GM19468 (cell line): ENCODE measurements around the gene VWF.

Experiments used
- ATAC-seq: cut with Tn5 transposase; IDR thresholded peaks from one replicate; pipeline ENCODE4 v1.9.1; 2021; ENCODE audit warnings: mild to moderate bottlenecking, moderate library complexity, moderate number of reproducible peaks; ENCODE audit not compliant: unreplicated experiment; ENCODE audit errors: extremely low read depth

The VWF gene

DNA sequence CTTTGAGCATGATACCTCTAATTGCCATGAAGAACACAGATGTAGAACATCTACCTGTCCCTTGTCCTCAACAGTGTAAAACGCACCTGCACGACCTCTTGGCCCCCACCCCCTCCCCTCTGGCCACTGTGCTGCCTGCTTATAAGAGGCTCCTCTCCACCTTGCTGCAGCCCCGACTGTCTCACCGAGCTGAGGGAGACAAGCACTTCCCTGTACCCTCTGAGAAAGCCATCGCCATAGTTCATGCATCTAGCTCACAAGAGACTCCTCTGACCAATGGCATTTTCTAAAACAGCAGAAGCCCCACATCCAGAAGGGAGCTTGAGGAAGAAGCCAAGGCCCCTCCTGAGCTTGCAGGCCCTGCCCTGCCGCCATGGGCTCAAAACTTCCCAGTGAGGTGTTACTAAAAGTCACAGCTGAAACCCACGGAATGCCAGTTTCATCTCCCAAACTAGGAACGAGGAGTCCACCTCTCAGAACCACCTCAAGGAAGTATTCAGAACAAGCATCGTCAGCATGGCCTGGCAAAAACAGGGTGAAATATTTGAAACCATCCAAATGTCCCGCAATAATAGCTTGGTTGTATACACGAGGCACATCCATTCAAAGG is 157.9 kb downstream of the VWF start:
- ATAC-seq = no peak

DNA sequence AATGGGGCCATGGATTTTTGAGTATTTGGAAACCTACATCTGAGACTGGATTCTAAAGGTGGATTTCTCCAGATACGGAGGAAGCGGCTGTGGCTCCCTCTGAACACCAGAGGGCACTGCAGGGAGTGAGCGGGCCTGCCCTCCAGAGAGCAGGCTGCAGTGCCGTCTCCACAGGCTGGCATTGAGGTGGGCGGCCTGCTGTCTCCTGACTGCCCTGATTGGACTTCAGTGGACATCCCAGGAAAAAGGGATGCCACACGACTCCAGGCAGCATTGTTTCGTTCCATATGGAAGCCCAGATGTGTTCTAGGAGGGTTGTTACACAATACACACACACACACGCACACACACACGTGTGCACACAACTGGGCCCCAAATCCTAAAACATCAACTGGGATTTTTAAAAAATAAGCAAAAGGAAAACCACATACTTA is 158.5 kb downstream of the VWF start:
- ATAC-seq = no peak

DNA sequence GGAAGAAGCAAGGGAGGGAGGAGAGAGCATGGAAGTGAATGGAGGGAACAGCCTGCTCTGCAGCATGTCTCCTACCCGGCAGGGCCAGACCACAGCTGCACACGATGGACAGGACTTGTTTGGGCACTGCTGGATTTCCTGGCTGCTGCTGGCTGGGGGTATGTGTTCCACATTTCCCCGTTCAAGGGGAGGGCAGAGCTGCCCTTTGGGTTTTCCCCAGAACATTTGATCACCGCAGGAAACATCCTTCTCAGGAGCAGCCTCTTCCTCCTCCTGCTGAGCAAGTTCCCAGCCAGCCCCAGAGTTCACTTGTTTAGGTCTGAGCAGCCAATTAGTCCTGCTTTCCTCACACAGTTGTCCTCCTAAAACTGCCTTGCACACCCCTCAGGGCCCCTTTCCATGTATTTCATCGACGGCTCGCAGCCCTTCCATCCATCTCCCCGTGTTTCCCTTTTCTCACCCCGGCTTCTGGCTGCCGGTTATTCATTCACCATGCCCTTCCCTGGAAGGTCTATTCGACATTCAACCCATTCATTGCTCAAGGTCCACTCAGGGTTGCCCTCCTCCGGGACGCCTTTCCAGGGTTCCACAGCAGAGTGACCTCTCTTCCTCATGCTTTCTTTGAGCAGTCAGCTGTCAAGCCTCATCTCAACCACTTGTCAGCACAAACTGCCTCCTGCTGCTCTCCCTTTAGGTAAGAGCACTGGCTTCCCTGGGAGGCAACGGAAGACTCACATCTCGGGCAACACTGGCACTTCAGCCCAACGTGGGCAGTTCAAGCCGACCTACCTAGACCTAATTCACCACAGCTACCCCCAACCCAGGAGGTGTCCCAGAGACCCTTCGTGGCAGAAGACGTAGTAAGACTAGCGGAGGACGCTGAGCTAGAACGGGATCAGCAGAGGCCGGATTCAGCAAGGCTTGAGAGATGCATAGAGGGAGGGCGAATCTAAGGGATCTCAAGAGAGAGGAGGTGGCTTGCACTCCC is 159.3 kb downstream of the VWF start:
- ATAC-seq = no peak

DNA sequence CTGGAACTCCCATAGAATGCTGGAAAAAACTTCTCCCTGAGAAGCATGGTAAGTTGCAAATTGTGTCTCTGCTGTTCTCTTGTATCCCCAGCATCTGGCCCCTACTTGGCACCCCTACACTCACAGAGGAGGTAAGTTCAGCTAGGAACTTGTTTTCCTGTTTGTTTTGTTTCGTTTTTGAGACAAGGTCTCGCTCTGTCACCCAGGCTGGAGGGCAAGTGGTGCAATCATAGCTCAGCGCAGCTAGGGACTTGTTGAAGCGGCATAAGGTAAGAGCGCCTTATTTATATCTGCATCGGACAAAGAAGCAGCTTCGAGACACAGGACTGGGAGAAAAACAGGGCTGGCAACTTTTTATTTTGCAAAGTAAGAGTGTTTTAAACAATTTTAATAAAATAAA is 161.0 kb downstream of the VWF start:
- ATAC-seq = no peak

DNA sequence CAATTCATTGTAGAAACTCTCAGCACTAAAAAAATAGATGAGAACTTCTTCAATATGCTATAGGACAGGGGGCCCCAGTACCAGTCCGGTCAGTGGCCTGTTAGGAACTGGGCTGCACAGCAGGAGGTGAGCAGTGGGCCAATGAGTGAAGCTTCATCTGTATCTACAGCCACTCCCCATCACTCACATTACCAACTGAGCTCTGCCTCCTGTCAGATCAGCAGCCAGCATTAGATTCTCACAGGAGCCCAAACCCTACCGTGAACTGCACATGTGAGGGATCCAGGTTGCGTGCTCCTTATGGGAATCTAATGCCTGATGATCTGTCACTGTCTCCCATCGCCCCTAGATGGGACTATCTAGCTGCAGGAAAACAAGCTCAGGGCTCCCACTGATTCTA is 163.7 kb downstream of the VWF start:
- ATAC-seq = no peak

DNA sequence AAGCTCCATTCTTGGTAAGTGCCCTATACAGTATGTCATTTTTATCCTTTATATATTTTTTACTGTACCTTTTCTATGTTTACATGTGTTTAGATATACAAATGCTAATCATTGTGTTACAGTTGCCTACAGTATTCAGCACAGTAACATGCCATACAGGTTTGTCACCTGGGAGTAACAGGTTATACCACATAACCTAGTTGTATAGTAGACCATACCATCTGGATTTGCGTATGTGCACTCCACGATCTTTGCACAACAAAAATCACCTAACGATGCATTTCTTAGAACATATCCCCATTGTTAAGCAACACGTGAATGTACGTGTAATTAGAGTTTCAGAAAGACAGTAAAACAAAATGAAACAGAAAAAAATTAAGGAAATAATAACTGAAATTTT is 167.5 kb downstream of the VWF start:
- no peak for ATAC-seq

DNA sequence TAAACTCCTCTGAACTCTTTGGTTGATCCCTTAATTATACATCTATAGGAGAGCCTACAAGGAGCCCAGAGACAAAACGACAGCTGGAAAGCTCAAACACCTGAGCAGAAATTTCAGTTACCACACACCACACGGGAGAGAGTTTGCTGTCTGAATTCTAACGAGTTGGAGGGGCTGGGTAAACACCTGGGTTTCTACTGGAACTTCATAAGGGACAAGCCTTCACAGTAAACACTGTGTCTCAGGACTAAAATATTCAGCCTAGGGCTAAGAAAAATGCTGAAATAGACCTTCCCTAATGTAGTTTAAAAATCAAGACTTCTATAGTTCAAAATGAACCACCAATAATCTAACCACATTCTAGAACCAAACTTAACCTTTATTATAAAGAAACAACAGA is 169.8 kb downstream of the VWF start:
- ATAC-seq = no peak

DNA sequence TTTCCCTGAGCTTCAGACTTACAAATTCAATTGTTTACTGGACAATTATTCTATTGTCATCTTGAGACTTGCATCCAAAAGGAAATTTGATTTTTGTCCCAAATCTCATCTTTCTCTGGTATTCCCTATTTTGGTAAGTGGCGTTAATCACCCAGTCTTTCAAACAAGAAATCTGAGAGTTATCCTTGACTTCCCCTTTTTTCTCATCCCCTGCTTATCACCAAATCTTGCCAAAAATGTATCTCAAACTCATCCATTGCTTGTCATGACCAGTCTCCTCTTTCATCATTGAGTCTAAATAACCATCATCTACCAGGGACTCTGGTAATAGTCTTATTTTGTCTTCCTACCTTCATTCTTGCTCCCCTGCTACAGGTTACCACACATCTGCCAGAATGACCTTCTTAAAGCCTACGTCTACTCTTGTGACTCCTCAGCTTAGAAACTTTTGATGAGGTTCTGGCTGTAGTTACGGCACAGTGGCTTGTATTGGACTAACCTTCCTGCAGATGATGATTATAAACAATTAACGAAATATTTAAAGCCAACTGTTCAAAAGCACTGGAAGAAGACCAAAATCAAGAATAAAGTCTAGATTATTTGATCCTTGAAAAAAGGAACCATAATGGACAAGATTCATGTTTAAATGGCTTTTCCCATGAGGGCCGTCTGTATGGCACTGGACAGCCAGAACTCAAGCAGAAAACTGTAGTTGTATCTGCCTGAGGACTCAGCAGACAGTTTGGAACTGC is 170.5 kb downstream of the VWF start:
- no peak for ATAC-seq

DNA sequence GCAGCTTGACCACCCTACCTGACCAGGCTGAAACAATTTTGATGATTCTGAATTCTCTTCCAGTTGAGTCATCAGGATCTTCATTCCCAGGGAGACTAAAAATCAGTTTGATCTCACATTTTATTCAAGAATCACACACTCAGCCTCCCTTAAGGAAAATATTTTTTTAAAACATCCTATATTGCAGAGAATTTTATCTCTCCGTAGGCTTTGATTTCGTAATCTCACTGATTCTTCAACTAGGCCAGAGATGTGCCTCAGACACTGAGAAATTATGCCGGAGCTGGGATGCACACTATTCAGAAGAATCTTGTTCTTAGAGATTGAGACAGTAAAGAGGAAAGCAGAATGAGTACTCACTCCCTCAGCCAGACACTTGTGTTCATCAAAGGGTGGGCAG is 172.4 kb downstream of the VWF start:
- ATAC-seq = no peak

DNA sequence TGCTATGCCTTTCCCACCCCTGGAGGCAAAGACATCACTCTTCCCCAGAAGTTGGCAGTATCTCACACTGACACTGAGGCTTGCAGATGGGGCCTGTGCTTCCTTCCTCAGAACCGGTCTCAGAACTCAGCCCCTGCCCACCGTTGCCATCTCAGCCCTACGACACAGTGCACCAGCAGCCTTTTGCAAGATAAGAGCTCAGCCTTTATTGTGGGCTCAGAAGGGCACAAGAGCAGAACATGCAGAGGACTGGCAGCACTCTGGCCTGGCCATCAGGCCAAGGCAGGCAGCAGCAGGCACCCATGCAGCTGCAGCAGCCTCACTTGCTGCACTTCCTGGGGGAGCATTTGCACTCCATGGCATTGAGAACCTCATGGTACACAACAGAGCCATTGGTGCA is 175.8 kb downstream of the VWF start:
- ATAC-seq = no peak

DNA sequence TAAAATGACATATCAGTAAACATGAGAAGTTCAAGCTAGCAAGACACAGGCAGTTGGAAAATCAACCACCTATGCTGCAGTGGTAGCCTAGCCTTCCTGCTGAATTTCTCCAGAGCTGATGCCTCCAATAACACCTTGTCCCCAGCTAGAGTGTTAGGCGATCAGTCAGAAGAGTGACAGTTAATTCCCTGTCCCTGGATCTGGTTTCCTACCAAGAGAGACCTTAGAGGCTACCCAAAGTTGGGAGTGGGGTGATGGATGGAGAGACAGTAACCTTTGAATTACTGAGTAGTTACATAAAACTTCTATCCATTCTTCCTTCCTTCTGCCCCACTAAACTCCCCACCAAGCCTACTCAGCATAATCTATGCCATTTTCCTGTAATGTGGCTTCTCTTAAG is 177.5 kb downstream of the VWF start:
- no peak for ATAC-seq

DNA sequence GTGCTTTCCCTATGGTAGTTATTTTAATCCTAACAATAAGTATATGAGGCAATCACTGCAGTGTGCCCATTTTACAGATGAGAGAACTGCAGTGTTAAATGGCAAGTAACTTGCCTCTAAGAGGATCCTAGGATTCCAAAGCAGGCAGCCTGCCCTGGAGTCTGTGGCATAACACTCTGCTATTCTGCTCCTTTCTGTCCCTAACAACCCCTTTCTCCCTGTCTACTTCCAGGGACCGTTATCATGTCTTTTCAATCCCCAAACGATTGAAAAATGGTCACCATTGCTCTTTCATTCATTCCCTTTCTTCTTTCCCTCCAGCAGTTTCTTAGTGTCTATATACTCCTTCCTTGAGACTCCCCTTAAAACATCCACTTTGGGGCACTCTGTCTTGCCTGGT is 178.1 kb downstream of the VWF start:
- ATAC-seq = no peak

DNA sequence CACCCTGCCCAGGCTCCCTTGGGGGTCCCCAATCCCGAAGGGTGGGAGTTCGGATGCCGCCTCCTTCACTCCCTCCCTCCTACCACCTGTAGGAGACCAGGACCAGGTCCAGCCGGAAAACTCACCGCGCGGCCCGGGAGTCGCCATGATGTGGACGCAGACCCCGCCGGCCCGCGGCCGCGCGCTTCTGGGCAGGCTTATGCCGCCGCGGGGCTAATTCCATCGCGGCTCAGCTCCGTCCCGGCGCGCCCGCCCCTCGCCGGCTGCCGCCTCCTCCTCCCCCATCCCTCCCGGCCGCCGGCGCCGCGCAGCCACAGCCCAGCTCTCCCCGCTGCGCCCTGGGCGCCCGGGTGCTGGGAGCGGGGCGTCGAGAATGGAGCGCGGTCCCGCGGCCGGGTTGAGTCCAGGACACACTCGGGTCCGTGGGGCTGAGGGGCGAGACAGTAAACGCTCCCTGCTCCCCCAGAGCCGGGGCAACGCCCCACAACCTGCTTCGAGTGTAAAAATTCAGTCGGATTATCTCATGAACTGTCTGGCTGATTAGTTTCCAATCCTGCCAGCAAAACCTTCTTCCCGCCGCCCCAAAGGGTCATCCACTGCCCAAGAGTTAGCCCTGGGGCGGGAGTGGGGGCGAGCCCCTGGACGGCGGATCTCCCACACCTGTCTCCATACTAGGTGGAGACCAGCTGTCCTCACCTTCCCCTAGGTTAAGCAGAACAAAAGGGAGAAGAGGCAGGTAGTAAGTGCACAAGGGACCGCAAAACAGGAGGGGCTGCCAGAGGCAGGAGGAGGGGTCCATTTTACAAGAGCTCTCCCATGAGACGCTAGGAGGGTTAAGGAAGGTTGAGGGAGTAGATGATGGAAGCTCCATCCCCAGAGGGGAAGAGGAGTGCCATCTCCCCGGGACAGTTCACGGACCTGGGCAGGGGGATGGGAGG is 179.1 kb downstream of the VWF start, which contains the start of gene ANO2:
TSS of gene ANO2 (minus strand) at position 189 of the 938 bp plus-strand sequence. CDS start at position 147, 42 bp downstream.
- ATAC-seq = no peak

DNA sequence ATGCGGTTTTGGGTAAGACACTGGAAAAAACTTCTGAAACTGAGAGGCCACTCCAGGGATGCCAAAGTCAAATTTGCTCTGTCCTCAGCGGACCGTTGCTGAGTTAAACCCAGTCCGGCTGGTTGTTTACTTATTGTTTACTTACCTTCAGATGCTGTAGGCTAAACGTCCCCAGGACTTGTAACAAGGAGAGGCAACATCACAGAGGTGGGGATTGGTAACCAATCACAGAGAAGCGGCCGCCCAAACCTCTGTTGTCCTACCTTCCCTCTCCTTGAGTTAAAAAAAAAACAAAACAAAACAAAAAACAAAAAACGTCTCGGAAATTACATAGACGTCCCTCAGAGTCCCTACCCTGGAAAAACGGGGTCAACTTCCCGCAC is 179.8 kb downstream of the VWF start:
- ATAC-seq = no peak

DNA sequence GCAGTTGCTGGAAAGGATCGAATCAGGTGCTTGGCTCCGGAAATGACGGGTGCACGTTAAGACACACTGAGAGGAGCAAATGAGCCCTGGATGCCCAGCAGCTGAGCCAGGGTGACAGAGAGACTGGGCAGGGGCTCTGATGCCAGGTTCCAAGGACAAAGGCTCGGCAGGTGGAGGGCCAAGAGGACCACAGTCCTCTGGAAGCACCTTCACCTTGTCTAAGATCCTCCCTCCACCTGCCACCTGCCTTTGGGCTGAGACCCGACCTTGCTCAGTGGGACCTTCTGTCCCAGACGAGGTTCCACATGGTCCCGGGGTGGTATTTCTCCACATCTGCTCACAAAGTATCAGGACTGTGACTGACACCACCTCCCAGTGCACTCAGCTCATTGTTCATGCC is 180.4 kb downstream of the VWF start:
- no peak for ATAC-seq

DNA sequence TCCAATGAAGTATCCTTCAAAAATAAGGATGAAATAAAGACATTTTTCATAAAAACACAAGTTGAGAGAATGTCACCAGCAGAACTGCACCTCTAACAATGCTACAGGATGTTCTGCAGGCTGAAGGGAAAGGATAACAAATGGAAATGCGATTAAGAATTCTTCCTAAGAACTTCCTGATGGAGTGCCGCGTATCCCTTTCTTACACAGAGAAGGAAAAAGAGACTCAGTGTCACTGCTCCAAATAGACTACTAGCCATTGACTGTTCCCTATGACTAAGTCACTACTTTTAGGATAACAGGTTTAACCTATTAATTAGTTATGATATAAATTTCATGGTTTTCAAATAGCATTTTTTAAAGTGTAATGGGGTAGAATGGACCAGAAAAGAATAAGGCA is 182.6 kb downstream of the VWF start:
- ATAC-seq = no peak

DNA sequence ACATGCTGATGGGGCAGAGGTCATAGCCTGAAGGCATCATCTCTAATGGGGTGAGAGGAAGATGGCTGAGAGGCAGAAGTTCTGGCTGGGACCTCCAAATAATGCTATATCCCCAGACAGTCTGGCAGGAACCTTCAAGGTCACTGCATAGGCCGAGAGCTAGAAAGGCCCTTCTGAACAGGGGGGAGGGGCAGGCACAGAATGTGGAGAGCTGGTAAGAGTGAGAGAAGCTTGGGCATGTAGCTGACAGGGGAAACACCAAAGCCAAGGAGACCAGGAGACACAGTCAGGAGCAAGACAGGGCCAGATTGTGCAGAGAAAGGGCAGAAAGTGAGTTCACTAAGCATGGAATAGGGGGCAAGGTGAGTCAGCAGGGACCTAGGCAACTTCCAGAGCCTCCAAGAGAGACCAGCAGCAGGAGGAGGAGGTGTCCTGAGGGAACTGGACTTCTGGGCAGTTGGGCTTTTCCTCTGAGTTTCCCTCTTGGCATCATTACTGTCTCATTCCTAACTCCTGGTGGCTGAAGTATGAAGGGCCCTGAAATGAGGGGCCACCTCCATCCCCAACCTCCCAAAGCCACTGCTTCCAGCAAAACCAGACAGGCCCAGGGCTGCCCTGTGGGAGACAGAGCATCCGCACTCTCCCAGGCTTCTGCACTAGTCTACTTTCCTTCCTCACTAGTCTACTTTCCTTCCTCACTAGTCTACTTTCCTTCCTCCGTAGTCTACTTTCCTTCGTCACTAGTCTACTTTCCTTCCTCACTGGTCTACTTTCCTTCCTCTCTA is 196.5 kb downstream of the VWF start:
- no peak for ATAC-seq

DNA sequence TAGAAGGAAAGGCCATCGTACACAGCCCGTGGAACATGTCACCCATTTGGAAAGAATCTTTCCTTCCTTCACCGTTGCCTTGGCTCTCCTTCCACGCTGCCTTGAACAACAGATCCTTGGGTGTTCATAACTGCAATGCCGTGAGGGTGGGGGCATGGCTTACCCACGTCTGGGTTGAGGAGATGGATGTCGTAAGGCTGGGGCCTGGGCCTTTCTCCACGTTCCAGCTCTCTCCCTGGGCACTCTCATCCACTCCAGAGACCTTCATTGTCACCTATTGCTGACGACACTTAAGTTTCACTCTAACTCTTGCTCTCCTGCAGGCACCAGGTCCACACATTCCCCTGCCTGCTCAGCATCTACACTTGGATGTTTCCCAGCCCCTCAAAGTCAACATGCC is 198.8 kb downstream of the VWF start:
- no peak for ATAC-seq

DNA sequence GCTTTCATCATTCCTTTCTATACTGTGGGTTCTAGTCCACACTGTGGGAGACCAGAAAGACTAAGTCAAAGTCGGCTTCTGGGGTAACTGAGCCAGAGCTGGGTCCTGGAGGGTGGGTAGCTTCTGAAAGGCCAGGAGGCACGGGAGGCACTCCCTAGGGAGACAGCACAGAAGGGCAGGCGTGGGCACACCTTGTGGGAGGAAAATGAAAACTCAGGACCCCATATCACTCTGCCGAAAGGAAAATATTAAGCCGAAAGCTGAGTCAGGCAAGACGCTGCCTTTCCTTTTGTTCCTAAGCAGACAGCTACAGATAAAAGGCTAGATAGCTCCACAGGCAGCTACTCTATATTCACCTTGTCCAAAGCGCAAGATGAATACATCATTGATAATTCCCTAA is 200.1 kb downstream of the VWF start:
- ATAC-seq = no peak
